Dendritic cell treated with granulocyte-macrophage colony-stimulating factor and Interleukin-4, amounts not matched to agents 40 ng/mL and 50 ng/mL, for 4 days (primary cell): ENCODE measurements around the gene SPOP.
A peak's percentile ranks its signal among the peaks of the same experiment; 100 is the strongest.
"Not testable (repeated sequence)": the region's sequence is repeated elsewhere in the genome, so short reads cannot be mapped to it uniquely, and the experiment has no call there.

Source experiments
- H3K27ac Mint-ChIP-seq: one replicate; pipeline ENCODE4 v1.8.0; 2022; ENCODE audit warnings: mild to moderate bottlenecking, mixed read lengths
- H3K27me3 Mint-ChIP-seq: one replicate; pipeline ENCODE4 v1.8.0; 2022; ENCODE audit warnings: mild to moderate bottlenecking, mixed read lengths
- H3K36me3 Mint-ChIP-seq: one replicate; pipeline ENCODE4 v1.8.0; 2022; ENCODE audit warnings: low read depth, mixed read lengths
- H3K4me1 Mint-ChIP-seq: one replicate; pipeline ENCODE4 v1.8.0; 2022; ENCODE audit warnings: low read depth, mixed read lengths
- H3K4me3 Mint-ChIP-seq: one replicate; pipeline ENCODE4 v1.8.0; 2022; ENCODE audit warnings: mild to moderate bottlenecking, moderate library complexity, mixed read lengths
- H3K9me3 Mint-ChIP-seq: one replicate; pipeline ENCODE4 v1.8.0; 2022; ENCODE audit warnings: mixed read lengths
- intact Hi-C: fragments of 100-400 bp; cut with micrococcal nuclease; formaldehyde crosslinking; loops from one replicate; pipeline ENCODE4 v1.15.0; 2022

Gene SPOP

DNA sequence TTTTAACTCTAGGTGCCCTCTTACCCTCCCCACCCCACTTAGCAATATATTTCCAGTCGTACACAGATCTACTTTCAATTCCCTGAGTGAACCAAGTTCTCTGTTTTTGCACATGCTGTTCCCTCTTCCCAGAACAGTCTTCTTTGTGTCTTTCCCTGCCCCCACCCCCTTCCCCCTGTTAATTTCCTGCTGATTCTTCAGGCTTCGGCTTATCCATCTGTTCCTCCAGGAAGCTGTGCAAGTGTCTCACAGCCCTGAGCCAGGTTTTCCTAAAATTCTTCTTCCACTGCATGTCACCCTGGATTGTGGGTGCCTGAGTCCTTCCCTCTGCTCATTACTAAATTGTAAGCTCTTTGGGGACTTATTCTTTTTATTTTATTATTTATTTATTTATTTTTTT, 12.4 kb upstream of the SPOP start:
- intact Hi-C loops = loop anchor here (10.0 kb wide), 1 partner anchor 55 kb away; no protein-coding TSS in a partner anchor
- peaks cover 71% of the 10 kb centered on the region for H3K4me1 Mint-ChIP-seq
- no peaks in the 10 kb centered on the region for H3K9me3 Mint-ChIP-seq
- no peak overlapping the region for H3K4me3 Mint-ChIP-seq
- no peaks in the 10 kb centered on the region for H3K36me3 Mint-ChIP-seq
- H3K27me3 Mint-ChIP-seq = peaks cover 5% of the 10 kb centered on the region
- peak overlapping the region; percentile 28 for H3K27ac Mint-ChIP-seq

DNA sequence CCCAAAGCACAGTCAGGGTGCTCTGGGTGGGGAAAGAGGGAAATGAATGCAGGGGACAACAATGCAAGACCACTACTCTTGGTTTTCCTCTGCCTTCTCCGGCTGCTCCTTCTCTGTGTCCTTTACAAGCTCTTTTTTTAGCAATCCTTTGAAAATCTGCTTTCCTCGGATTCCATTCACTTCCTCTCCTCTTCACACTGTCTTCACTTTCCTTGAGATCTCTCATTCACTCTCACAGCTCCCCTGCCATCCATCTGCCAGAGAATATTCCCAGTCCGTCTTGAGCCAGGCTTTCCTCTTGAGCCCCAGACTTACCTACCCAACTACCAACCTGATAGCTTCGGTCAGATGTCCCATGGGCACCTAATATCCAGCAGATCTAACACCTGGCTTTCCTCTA, 11.0 kb upstream of the SPOP start:
- Mint-ChIP-seq H3K27me3 (peaks cover 5% of the 10 kb centered on the region), H3K4me1 (peaks cover 66% of the 10 kb centered on the region), H3K27ac (peak overlapping the region; percentile 93), H3K4me3 (no peak overlapping the region), H3K9me3 (no peaks in the 10 kb centered on the region), H3K36me3 (no peaks in the 10 kb centered on the region)
- intact Hi-C loops = no loop called here

DNA sequence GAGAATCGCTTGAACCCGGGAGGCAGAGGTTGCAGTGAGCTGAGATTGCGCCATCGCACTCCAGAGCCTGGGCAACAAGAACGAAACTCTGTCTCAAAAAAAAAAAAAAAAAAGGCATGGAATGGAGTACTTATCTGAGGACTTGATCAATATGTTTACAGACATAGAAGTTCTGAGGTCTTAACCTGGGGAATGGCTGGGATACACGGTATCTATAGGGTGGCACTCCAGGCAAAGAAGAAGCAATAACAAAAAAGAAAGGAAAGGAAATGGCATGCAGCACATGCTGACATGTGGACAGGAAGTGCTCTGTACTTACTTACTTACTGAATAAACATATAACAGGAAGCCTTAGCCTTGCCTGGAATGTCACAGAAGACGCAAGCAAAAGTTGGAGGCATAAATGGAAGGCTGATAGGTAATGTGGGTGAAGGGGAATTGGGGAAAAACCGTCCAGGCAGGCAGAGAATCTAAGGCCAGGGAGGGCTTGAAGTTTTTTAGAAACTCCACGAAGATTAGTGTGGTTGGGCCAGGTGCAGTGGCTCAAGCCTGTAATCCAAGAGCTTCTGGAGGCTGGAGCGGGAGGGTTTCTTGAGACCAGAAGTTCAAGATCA, 10.1 kb upstream of the SPOP start:
- peak overlapping the region; percentile 64 for H3K4me3 Mint-ChIP-seq
- no peaks in the 10 kb centered on the region for H3K36me3 Mint-ChIP-seq
- H3K9me3 Mint-ChIP-seq = no peaks in the 10 kb centered on the region
- H3K27ac Mint-ChIP-seq = peak overlapping the region; percentile 93
- H3K27me3 Mint-ChIP-seq = peaks cover 5% of the 10 kb centered on the region
- intact Hi-C loops = no loop called here
- H3K4me1 Mint-ChIP-seq = peaks cover 61% of the 10 kb centered on the region

DNA sequence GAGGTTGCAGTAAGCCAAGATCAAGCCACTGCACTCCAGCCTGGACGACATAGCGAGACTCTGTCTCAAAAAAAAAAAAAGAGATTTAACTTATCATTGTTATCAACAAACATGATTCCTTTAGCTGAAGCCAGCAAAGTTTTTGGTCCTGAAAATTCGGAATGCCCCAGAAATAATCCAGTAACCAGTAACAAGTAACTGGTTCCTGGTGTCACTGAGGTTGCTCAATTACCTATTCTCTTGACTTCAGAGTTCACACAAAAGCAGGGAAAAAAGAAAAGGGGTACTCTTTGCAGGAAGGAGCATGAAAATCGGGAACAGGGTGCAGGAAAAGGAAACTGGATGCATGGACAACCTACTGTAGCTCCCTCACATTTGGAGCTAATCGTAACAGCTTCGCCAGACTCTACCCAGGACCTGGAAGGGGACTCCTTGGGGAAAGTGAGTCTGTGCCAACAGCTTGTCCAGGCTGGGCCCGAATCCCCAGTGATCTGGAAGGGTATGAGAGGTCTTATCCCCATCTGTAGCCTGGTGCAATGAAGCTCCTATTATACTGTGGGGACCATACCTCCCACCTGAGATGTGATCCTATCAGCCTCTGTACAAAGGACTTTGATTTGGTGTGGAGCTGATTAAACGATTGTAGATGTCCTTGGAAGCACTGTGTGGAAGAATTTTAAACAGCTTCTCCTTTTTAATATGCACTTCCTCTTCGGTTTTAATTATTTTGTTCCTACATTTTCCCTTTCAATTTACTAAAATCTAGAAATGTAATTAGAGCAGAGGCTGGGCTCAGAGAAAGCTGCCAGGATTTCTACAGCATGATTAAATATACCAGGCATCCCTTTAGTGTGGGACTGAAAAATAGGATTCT, 3.4 kb upstream of the SPOP start:
- H3K4me3 Mint-ChIP-seq = peak overlapping the region; percentile 13
- H3K4me1 Mint-ChIP-seq = peaks cover 32% of the 10 kb centered on the region
- no peaks in the 10 kb centered on the region for H3K27me3 Mint-ChIP-seq
- peak overlapping the region; percentile 55 for H3K27ac Mint-ChIP-seq
- intact Hi-C loops = no loop called here
- H3K9me3 Mint-ChIP-seq = no peaks in the 10 kb centered on the region
- peaks cover 11% of the 10 kb centered on the region for H3K36me3 Mint-ChIP-seq

DNA sequence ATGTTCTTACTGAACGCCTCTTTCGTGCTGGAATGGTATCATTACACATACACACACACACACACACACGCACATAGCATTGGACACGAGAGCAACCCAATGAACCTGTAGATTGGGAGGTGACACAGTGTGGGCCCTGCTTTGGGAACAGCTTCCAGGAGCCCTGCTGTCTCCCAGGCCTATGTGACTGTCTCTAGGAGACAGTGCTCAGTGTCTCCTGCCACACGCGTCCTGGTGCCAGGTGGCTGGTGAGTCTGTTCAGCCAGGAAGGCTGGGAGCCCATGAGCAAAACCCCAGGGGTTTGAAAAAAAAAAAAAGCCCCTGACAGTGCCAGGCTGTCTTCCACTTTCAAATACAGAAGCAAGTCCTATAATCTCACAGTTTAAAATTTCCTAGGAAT, 2.4 kb upstream of the SPOP start:
- Mint-ChIP-seq H3K27me3 (no peaks in the 10 kb centered on the region), H3K36me3 (peaks cover 13% of the 10 kb centered on the region), H3K9me3 (no peaks in the 10 kb centered on the region), H3K27ac (peak overlapping the region; percentile 55), H3K4me1 (peaks cover 42% of the 10 kb centered on the region), H3K4me3 (no peak overlapping the region)
- intact Hi-C loops = no loop called here

DNA sequence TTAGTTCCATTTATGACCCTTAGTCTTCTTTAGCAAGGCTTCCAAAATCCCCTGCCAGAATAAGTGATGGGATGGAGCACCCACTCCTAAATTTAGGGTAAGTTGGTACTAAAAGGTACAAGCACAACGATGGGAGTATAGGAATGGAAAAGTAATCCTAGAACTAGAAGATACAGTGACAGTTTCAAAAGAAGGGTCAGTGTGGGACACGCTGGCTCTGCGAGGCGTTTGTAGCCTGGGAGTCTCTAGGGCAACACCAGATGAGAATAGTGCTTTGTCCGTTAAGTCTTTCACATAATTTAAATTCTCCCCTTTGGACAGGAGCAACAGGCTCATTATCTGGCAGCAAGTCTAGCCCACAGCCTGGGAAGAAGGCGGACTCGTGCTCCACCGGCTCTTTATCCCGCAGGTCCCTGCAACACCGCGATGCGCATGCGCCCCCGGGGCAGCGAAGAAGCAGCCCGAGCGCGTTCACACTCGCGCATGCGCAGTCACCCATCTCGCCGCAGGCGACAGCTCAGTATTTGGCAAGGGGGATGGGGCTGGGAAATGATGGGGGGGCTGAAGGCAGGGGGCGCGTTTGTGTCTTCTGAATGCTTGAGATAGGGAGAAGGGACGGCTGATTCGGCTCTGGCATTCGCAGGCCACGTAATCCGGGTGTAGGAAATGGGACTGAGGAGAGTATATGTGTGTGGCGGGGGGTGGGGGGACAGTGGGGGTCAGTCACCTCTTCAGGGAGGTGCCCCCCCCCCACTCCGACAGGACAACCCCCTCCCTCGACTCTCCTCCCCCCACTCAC, 564 bp downstream of the SPOP start:
- H3K4me1 Mint-ChIP-seq = peaks cover 65% of the 10 kb centered on the region
- intact Hi-C loops = no loop called here
- no peaks in the 10 kb centered on the region for H3K27me3 Mint-ChIP-seq
- H3K9me3 Mint-ChIP-seq = no peaks in the 10 kb centered on the region
- peaks cover 41% of the 10 kb centered on the region for H3K36me3 Mint-ChIP-seq
- H3K27ac Mint-ChIP-seq = peak overlapping the region; percentile 96
- peak overlapping the region; percentile 86 for H3K4me3 Mint-ChIP-seq

DNA sequence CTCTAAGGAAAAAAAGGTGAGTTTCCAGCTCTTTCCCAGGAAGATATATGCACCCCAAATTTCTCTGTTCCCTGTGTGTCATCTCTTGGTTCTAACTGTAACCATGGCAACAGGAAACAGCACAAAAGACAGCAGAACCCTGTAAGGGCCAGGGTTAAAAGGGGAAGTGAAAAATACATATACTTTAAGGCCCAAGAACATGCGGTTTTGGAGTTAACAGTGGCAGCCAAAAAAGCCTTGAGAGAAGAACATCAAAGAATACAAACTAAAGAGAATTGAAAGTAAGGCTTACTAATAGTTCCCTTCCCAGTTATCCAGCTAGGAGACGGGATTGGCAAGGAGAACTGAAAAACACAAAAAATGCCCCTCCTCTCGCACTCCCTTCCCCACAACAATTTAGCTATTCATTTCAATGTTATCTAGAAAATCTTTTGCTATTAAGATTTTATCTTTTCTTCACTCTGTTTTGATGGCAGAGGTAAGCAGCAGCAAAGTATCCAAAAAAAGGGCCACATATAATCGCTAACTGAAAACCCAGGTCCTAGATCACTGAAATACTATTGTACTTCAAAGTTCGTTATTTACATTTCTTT, 1.5 kb downstream of the SPOP start:
- Mint-ChIP-seq H3K27me3 (no peaks in the 10 kb centered on the region), H3K4me1 (peaks cover 58% of the 10 kb centered on the region), H3K27ac (peak overlapping the region; percentile 96), H3K9me3 (no peaks in the 10 kb centered on the region), H3K36me3 (peaks cover 46% of the 10 kb centered on the region), H3K4me3 (peak overlapping the region; percentile 86)
- intact Hi-C loops = no loop called here

DNA sequence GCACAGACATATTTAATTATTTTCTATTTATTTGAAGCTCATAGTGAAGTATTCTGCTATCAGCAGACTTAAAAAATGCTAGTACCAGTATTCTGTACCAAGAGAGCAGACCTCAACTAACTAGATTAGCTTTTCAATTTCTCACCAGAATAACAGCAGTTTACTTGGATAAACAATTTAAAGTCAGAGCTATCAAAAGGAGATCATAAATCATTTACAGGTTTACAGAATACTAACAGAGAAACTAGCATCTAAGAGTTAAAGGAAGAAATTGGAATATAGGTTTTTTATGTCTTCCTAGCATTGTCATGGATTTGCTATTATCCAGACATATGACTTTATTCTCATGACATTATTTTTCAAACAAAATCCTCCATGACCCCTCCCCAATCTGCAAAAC, 3.4 kb downstream of the SPOP start:
- H3K4me1 Mint-ChIP-seq = peaks cover 49% of the 10 kb centered on the region
- H3K27ac Mint-ChIP-seq = no peak overlapping the region

DNA sequence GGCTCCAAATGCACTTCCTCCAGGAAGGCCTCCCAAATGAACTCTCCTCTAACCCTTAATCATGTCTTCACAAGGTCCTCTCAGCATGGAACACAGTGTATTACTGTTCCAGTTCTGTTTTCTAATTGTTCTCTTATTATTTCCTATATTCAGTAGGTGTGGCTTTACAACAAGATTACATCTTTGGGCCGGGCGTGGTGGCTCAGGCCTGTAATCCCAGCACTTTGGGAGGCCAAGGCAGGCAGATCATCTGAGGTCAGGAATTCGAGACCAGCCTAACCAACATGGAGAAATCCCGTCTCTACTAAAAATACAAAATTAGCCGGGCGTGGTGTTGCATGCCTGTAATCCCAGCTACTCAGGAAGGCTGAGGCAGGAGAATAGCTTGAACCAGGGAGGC, 4.2 kb downstream of the SPOP start:
- Mint-ChIP-seq H3K4me1 (peaks cover 49% of the 10 kb centered on the region), H3K27ac (peak overlapping the region; percentile 62), H3K36me3 (peaks cover 46% of the 10 kb centered on the region)
- H3K27me3 Mint-ChIP-seq, H3K4me3 Mint-ChIP-seq, intact Hi-C loops, H3K9me3 Mint-ChIP-seq: not testable (repeated sequence)

More for the DNA sequence above, 3.4 kb downstream of the SPOP start:
- Mint-ChIP-seq H3K36me3 (peaks cover 46% of the 10 kb centered on the region), H3K9me3 (no peaks in the 10 kb centered on the region), H3K4me3 (no peak overlapping the region), H3K27me3 (no peaks in the 10 kb centered on the region)
- intact Hi-C loops = no loop called here

DNA sequence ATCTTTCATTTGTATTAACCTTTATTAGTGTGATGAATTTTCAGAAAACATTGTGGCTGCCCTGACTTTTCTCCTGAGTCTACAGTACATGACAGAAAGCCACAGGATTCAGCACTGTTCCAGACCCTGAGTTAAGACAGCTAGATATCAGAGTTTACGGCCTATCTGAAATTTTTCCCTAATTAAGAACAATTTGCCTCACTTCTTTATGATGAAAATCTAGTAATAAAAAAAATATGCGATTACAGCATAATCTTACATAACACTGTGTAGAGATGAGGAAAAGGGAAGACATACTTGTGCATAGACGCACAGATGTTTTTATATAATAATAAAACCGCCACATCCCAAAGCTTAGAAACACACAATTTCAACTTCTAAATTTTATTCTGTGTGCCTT, 7.3 kb downstream of the SPOP start:
- H3K4me3 Mint-ChIP-seq = no peak overlapping the region
- H3K4me1 Mint-ChIP-seq = peaks cover 34% of the 10 kb centered on the region
- H3K9me3 Mint-ChIP-seq = no peaks in the 10 kb centered on the region
- H3K27ac Mint-ChIP-seq = no peak overlapping the region
- no peaks in the 10 kb centered on the region for H3K27me3 Mint-ChIP-seq
- intact Hi-C loops = no loop called here
- H3K36me3 Mint-ChIP-seq = peaks cover 55% of the 10 kb centered on the region

DNA sequence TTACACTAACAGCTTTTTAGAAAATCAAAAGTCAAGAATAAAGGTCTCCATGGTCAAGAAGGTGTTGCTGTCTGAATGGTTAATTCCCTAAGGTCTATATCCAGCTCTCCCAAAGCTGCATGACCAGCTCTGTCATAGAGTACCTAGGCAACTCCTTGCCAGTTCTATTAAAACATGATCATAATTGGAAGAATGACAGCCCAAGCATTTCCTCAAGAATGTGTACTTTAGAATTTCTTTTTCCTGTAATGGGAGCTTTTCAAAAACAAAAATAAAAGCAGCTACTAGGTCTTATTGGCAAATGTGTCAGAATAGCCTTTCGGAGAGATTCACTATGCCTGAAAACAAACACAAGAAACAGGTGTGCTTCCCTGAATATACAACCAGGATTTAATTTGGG, 7.9 kb downstream of the SPOP start:
- intact Hi-C loops = no loop called here
- no peaks in the 10 kb centered on the region for H3K9me3 Mint-ChIP-seq
- H3K4me3 Mint-ChIP-seq = no peak overlapping the region
- H3K4me1 Mint-ChIP-seq = peaks cover 28% of the 10 kb centered on the region
- no peak overlapping the region for H3K27ac Mint-ChIP-seq
- H3K27me3 Mint-ChIP-seq = no peaks in the 10 kb centered on the region
- peaks cover 55% of the 10 kb centered on the region for H3K36me3 Mint-ChIP-seq

DNA sequence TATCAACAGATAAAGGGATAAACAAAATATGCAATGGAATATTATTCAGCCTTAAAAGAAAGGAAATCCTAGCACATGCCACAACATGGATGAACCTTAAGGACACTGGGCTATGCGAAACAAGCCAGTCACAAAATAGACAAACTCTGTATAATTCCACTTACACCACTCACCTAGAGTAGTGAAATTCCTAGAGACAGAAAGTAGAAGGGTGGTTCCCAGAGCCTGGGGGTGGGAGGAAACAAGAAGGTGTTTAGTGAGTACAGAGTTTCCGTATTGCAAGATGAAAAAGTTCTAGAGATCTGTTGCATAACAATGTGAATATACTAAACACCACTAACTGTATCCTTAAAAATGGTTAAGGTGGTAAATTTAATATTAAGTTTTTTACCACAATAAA, 10.0 kb downstream of the SPOP start:
- peaks cover 45% of the 10 kb centered on the region for H3K36me3 Mint-ChIP-seq
- H3K4me1 Mint-ChIP-seq = peaks cover 21% of the 10 kb centered on the region
- H3K27ac Mint-ChIP-seq = no peak overlapping the region
- intact Hi-C loops = loop anchor here (10.0 kb wide), 1 partner anchor 53 kb away; no protein-coding TSS in a partner anchor
- H3K4me3 Mint-ChIP-seq = no peak overlapping the region
- no peaks in the 10 kb centered on the region for H3K27me3 Mint-ChIP-seq
- no peaks in the 10 kb centered on the region for H3K9me3 Mint-ChIP-seq

DNA sequence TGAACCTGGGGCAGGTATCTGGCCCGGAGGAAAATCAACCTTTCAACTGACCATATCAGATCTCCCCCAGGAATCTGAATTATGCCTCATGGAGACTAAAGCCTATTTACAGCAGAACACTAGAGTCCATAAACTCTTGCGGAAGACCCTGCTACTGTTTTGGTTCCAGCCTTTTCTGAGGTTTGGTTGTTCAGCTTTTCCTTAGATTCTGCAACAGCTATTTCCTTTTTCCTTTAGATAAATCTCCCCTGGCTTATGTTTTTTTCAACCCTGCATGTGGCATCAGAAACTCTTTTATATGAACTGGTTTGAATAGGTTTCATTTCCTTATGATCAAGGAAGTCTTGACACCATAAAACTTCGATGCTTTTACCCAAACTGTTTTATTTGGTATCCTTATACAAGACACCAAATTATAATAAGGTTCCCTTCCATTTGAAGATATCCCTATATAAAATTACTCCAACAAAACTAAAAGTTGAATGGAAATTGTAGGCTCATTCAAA, 13.1 kb downstream of the SPOP start:
- Mint-ChIP-seq H3K4me3 (no peak overlapping the region), H3K27me3 (no peaks in the 10 kb centered on the region), H3K27ac (peak overlapping the region; percentile 69), H3K9me3 (no peaks in the 10 kb centered on the region), H3K36me3 (peaks cover 54% of the 10 kb centered on the region), H3K4me1 (peaks cover 31% of the 10 kb centered on the region)
- intact Hi-C loops = loop anchor here (10.0 kb wide), 1 partner anchor 50 kb away; no protein-coding TSS in a partner anchor
